ENCODE results near the gene EREG. TPM values are rescaled to one million over a fixed set of nuclear protein-coding genes. Genes with fewer than 3 reads are reported as not detected.

Gene EREG
- total RNA-seq (ENCODE audit: low replicate concordance): 15.0 TPM in 1 of 2 replicates, not detected in the other

DNA sequence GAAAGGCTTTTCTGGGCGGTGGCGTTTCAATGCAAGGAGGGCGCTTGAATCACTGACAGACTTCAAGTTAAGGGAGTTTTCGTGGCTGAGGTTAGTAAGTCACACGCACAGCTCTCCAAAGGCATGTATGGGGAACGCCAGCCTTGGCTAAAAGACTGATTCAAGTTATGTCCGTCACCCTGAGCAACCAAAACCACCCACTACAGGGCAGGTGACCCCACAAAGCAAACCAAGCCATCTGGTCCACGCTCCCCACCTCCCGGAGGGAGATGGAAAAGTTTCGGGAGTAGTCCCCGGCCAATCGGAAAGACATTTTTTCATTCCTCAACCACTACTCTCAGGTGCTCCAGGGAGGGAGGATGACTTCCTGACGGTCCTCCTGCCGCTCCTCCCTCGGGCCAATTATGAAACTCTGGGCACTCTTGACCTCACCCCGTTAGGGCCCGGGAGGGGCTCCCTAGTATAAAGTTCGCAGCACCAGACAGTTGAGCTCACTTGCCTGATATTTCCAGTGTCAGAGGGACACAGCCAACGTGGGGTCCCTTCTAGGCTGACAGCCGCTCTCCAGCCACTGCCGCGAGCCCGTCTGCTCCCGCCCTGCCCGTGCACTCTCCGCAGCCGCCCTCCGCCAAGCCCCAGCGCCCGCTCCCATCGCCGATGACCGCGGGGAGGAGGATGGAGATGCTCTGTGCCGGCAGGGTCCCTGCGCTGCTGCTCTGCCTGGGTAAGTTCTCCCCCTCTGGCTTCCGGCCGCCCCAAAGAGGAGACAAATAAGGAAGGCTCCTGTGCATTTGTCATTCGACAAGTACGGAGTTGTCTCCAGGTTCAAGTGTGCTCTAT is at the start of gene EREG:
Gene EREG, plus strand, starts transcription at position 494 of the 840 bp plus-strand sequence. Its CDS starts 164 bp downstream, at position 658.
- DNase-seq (ENCODE audit: low read depth): peak; percentile 49
- peak within 1 kb of the TSS; percentile 65 for H3K4me3 ChIP-seq (ENCODE audit: low read depth, low read length)
- TF ChIP-seq, protein P1, sequence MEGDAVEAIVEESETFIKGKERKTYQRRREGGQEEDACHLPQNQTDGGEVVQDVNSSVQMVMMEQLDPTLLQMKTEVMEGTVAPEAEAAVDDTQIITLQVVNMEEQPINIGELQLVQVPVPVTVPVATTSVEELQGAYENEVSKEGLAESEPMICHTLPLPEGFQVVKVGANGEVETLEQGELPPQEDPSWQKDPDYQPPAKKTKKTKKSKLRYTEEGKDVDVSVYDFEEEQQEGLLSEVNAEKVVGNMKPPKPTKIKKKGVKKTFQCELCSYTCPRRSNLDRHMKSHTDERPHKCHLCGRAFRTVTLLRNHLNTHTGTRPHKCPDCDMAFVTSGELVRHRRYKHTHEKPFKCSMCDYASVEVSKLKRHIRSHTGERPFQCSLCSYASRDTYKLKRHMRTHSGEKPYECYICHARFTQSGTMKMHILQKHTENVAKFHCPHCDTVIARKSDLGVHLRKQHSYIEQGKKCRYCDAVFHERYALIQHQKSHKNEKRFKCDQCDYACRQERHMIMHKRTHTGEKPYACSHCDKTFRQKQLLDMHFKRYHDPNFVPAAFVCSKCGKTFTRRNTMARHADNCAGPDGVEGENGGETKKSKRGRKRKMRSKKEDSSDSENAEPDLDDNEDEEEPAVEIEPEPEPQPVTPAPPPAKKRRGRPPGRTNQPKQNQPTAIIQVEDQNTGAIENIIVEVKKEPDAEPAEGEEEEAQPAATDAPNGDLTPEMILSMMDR (IDR thresholded peaks at IDR 0.05; ENCODE audit: insufficient read depth, low read length): no peak

- DNase-seq (ENCODE audit: low read depth): no peak
- H3K4me3 ChIP-seq (ENCODE audit: low read depth, low read length): no peak overlapping the region
- TF ChIP-seq, protein P1 (IDR thresholded peaks at IDR 0.05; ENCODE audit: insufficient read depth, low read length): no peak
Measured at GRCh38 chr4:74315376-74315775, 49.6 kb upstream of the EREG start.

DNA sequence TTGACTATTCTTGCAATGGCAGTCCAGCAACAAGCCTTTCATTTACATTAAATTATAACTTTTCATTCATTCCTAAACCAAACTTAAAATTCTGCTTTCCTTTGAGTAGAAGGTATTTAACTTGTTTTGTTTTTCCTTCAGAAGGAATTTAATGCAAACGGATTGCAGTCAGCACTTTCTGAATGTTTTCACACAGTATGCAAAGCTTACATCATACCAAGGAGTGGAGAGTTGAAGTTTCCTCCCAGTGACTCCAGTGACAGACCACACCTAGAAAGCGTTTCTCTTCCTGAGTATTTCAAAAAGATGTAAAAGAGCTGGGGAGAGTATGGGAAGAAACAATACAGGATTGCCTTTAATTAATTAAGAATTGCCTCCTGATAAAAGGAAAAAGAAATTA is 48.5 kb upstream of the EREG start:
- H3K4me3 ChIP-seq (ENCODE audit: low read depth, low read length): no peak overlapping the region
- DNase-seq (ENCODE audit: low read depth): peak; percentile 44
- TF ChIP-seq, protein P1 (IDR thresholded peaks at IDR 0.05; ENCODE audit: insufficient read depth, low read length): no peak

DNA sequence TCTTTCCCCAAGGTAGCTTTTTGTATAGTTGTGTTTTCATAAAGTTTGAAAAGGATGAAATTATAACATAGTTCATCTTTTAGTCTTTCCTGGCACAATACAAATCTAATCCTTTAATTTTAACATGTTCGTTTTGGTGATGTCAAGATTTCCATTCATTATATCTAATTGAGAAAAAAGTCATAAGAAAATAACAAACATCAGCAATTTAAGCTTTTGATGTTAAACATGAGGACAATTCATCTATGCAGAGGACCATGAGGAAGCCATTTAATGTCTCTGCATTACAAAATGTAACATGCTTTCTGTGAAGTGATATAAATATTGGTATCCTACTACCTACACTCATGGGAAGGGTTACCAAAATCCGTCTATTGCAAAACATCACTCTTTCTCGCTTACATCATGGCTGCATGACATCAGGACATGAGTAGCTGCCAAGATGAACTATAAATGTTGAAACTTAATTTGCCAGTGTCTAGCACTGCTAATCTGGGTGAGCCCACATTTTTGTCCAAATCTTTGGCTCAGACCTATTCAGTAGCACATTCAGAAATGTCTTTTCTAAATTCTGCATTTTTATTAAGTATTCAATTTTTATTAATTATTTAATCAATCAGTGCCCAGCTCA is 47.2 kb upstream of the EREG start:
- DNase-seq (ENCODE audit: low read depth): peak; percentile 67
- TF ChIP-seq, protein P1 (IDR thresholded peaks at IDR 0.05; ENCODE audit: insufficient read depth, low read length): no peak
- no peak overlapping the region for H3K4me3 ChIP-seq (ENCODE audit: low read depth, low read length)

- TF ChIP-seq, protein P1 (IDR thresholded peaks at IDR 0.05; ENCODE audit: insufficient read depth, low read length): no peak
- no peak overlapping the region for H3K4me3 ChIP-seq (ENCODE audit: low read depth, low read length)
- peak; percentile 29 for DNase-seq (ENCODE audit: low read depth)
Measured at GRCh38 chr4:74318276-74318675, 46.7 kb upstream of the EREG start.

DNA sequence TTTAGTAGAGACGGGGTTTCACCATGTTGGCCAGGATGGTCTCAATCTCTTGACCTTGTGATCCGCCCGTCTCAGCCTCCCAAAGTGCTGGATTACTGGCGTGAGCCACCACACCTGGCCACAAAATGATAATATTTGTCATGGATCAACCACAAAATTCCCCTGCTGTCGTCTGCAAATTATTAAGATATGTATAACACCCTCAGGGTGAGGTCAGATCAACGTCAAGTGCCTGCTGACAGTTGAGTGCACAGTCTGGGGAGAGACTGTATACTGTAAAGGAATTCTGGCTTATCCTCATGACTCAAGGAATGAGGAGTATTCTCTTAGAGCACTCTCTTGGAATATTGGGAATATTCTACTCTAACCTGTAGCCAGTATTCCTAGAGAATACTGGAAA is 45.5 kb upstream of the EREG start:
- no peak overlapping the region for H3K4me3 ChIP-seq (ENCODE audit: low read depth, low read length)
- TF ChIP-seq, protein P1 (IDR thresholded peaks at IDR 0.05; ENCODE audit: insufficient read depth, low read length): no peak
- DNase-seq (ENCODE audit: low read depth): no peak
